Glutamatergic neuron (in vitro differentiated cells): Measurements from ENCODE around the gene ART4. TPM values are rescaled to one million over a fixed set of nuclear protein-coding genes. Genes with fewer than 3 reads are reported as not detected.

Experiments used
- DNase-seq: peaks from one replicate; pipeline ENCODE4 v3.0.0; 2022
- H3K27ac Mint-ChIP-seq: one replicate; pipeline ENCODE4 v1.8.0; 2020; ENCODE audit warnings: mild to moderate bottlenecking, mixed read lengths, inconsistent platforms; ENCODE audit not compliant: unreplicated experiment
- H3K27me3 Mint-ChIP-seq: one replicate; pipeline ENCODE4 v1.8.0; 2020; ENCODE audit warnings: mild to moderate bottlenecking, moderate library complexity, mixed read lengths, inconsistent platforms; ENCODE audit not compliant: unreplicated experiment
- H3K36me3 Mint-ChIP-seq: one replicate; pipeline ENCODE4 v1.8.0; 2020; ENCODE audit warnings: mild to moderate bottlenecking, mixed read lengths, inconsistent platforms; ENCODE audit not compliant: unreplicated experiment
- H3K4me1 Mint-ChIP-seq: one replicate; pipeline ENCODE4 v1.8.0; 2020; ENCODE audit warnings: mild to moderate bottlenecking, low read depth, mixed read lengths, inconsistent platforms; ENCODE audit not compliant: unreplicated experiment
- H3K4me3 Mint-ChIP-seq: one replicate; pipeline ENCODE4 v1.8.0; 2020; ENCODE audit warnings: mild to moderate bottlenecking, mixed read lengths, inconsistent platforms; ENCODE audit not compliant: unreplicated experiment
- H3K9me3 Mint-ChIP-seq: one replicate; pipeline ENCODE4 v1.8.0; 2020; ENCODE audit warnings: mild to moderate bottlenecking, moderate library complexity, mixed read lengths, inconsistent platforms; ENCODE audit not compliant: unreplicated experiment
- total RNA-seq: library from RNA; stranded (reverse); fragmentation: NEBNext Ultra II Directional; extraction: Animal tissue kit (Norgen Biotek cat#: 25700); gene quantifications from one replicate; pipeline ENCODE4 v1.2.1, GENCODE V29; 2021; ENCODE audit not compliant: unreplicated experiment
- TF ChIP-seq, protein P1 (sequence below): fragments of 200-600 bp; sonication (generic); IDR thresholded peaks from one replicate; pipeline ENCODE4 v1.5.0; 2021; ENCODE audit not compliant: partially characterized antibody, unreplicated experiment

Gene ART4
- total RNA-seq, 1 donor from 2014 or later = not detected

DNA sequence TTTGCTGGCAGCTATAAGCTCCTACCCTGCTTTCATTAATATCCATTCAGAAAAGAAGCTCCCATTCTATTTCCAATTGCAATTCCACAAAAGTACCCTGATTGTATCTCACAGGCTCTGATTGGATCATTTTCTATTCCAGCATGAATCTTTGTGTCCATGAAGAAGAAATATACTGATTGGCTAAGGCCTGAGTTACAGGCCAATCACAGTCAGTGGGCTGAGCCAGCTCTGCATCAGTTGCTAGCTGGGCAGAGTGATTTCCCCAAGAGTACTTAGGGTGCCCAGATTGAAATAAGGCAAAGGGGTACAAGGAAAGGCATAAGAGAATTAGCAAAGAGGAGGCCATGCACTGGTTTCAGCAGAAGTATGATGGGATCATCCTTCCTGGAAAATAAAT, 14.4 kb downstream of the ART4 start:
- Mint-ChIP-seq H3K27ac (no peak overlapping the region), H3K9me3 (no peaks in the 10 kb centered on the region), H3K36me3 (no peaks in the 10 kb centered on the region), H3K4me1 (no peaks in the 10 kb centered on the region), H3K27me3 (no peaks in the 10 kb centered on the region), H3K4me3 (no peak overlapping the region)
- TF ChIP-seq, protein P1, sequence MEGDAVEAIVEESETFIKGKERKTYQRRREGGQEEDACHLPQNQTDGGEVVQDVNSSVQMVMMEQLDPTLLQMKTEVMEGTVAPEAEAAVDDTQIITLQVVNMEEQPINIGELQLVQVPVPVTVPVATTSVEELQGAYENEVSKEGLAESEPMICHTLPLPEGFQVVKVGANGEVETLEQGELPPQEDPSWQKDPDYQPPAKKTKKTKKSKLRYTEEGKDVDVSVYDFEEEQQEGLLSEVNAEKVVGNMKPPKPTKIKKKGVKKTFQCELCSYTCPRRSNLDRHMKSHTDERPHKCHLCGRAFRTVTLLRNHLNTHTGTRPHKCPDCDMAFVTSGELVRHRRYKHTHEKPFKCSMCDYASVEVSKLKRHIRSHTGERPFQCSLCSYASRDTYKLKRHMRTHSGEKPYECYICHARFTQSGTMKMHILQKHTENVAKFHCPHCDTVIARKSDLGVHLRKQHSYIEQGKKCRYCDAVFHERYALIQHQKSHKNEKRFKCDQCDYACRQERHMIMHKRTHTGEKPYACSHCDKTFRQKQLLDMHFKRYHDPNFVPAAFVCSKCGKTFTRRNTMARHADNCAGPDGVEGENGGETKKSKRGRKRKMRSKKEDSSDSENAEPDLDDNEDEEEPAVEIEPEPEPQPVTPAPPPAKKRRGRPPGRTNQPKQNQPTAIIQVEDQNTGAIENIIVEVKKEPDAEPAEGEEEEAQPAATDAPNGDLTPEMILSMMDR = no peak
- no peak for DNase-seq

DNA sequence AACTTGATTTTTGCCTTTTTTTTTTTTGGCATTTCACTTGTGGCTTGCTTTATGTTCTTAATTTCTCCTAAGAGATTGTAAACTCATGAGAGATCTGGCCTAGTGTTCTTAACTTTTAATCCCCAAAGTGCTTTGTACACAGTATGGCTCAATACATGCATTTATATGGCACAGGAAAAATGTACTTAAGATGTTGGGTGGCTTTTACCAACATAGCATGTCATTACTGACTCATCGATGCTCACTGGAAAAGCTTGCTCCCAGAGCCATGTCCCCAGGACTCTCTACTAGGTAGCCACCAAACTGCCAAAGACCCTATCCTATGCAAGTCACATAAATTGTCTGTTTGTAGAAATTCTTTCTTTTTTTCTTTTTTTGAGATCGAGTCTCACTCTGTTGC, 16.3 kb downstream of the ART4 start:
- no peaks in the 10 kb centered on the region for H3K27me3 Mint-ChIP-seq
- no peak for DNase-seq
- no peaks in the 10 kb centered on the region for H3K36me3 Mint-ChIP-seq
- H3K4me1 Mint-ChIP-seq = no peaks in the 10 kb centered on the region
- TF ChIP-seq, protein P1 = no peak
- no peak overlapping the region for H3K4me3 Mint-ChIP-seq
- no peaks in the 10 kb centered on the region for H3K9me3 Mint-ChIP-seq
- H3K27ac Mint-ChIP-seq = no peak overlapping the region

DNA sequence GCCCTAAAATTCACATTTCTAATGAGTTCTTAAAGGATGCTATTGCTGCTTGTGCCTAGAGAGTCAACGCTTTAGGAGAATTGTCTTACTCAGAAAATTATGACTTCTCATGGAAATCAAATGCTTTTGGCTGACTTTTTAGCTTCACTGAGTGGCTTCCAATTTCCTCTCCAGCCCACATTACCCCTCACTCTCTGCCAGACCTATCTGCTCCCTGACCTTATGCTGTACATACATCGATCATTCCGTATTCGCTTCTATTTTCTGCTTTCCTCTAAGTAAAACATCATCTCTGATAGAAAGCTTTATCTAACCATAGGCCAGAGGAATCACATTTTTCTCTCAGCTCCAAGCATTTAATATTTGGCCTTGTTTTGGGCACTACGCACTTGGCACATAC, 16.8 kb downstream of the ART4 start:
- H3K4me3 Mint-ChIP-seq = no peak overlapping the region
- DNase-seq = no peak
- H3K9me3 Mint-ChIP-seq = no peaks in the 10 kb centered on the region
- H3K27me3 Mint-ChIP-seq = no peaks in the 10 kb centered on the region
- no peak overlapping the region for H3K27ac Mint-ChIP-seq
- H3K4me1 Mint-ChIP-seq = no peaks in the 10 kb centered on the region
- TF ChIP-seq, protein P1 = no peak
- no peaks in the 10 kb centered on the region for H3K36me3 Mint-ChIP-seq

DNA sequence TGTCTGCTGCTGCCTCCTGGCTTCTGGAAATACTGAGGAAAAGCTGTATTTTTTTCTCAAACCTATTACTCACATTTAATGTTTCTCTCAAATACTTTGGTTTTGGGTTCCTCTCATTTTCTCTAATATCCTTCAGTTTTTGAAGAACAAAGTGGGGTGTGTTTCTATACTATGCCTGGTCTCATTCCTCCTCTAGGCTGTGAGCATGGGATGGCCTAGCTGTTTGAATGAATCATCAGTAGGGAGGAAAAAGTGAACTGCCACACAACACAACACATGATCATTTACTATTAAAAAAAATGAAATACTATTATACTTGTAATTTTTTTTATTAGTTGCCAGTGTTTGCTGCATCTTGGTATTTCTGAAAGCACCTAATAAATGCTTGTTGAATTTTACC, 18.1 kb downstream of the ART4 start:
- no peaks in the 10 kb centered on the region for H3K27me3 Mint-ChIP-seq
- no peak for DNase-seq
- H3K4me3 Mint-ChIP-seq = no peak overlapping the region
- no peaks in the 10 kb centered on the region for H3K9me3 Mint-ChIP-seq
- H3K4me1 Mint-ChIP-seq = no peaks in the 10 kb centered on the region
- TF ChIP-seq, protein P1 = no peak
- no peak overlapping the region for H3K27ac Mint-ChIP-seq
- no peaks in the 10 kb centered on the region for H3K36me3 Mint-ChIP-seq

DNA sequence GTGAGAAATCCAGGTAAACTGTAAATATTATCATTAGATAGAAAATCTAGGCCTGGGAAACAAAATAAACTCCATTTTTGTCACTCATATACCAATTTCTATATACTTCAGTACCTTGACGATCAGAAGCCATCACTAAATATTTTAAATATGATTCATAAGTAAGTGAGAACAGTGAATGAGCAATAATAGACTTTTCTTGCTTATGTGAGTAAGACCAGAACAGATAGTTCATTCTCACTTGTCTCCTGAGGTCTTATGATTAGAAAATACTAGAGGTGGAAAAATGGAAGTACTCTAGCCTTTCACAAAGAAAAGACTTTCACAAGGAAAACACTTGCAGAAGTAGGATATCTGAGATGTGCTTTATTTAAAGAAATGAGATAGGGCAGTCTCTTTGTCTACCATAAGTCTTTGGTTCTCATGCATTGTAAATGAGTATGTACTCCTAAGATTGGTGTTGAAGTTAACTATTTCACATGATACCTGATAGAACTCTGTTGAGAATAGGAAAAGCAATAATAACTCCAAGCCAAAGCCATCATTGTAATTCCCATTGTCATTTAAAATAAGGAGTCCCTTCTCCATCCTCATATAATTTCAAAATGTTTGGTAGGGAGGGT, 19.2 kb downstream of the ART4 start:
- H3K9me3 Mint-ChIP-seq = no peaks in the 10 kb centered on the region

More for the DNA sequence above, 19.2 kb downstream of the ART4 start:
- TF ChIP-seq, protein P1 = no peak
- Mint-ChIP-seq H3K4me3 (no peak overlapping the region), H3K27ac (no peak overlapping the region), H3K27me3 (no peaks in the 10 kb centered on the region), H3K4me1 (no peaks in the 10 kb centered on the region), H3K36me3 (no peaks in the 10 kb centered on the region)
- no peak for DNase-seq
